Forelimb muscle (tissue), 1 donor: Measurements from ENCODE around the gene RAB3GAP1. TPM values are rescaled to one million over a fixed set of nuclear protein-coding genes. Genes with fewer than 3 reads are reported as not detected.
"Not testable (repeated sequence)": the region's sequence is repeated elsewhere in the genome, so short reads cannot be mapped to it uniquely, and the experiment has no call there.

Experiments
- DNase-seq: peaks from one replicate; pipeline ENCODE4 v3.0.0-alpha.2; 2013; ENCODE audit warnings: low read depth
- polyA plus RNA-seq: library from polyadenylated mRNA; unstranded; fragments of 120-200 nt; gene quantifications from one replicate; pipeline ENCODE4 v1.2.1, GENCODE V29; 2013; ENCODE audit not compliant: insufficient read length

The RAB3GAP1 gene
- polyA plus RNA-seq: 34.3 TPM

GRCh38 chr2:135052042-135052876 lies at the start of gene RAB3GAP1:
Gene RAB3GAP1 (plus strand): TSS chr2:135052292. CDS start chr2:135052308, 16 bp downstream.
- DNase-seq: no peak

GRCh38 chr2:135002836-135003235 lies 49.3 kb upstream of the RAB3GAP1 start:
- no peak for DNase-seq

- peak; percentile 11 for DNase-seq
These were observed 47.9 kb upstream of the RAB3GAP1 start for GRCh38 chr2:135004005-135004746.

- DNase-seq: no peak
These were observed 46.3 kb upstream of the RAB3GAP1 start for GRCh38 chr2:135005753-135006152.

GRCh38 chr2:135009339-135009738 lies 42.8 kb upstream of the RAB3GAP1 start:
- no peak for DNase-seq

- no peak for DNase-seq
These were observed 41.7 kb upstream of the RAB3GAP1 start for GRCh38 chr2:135010200-135010942.

- DNase-seq: no peak
These were observed 40.5 kb upstream of the RAB3GAP1 start for GRCh38 chr2:135011633-135012032.

GRCh38 chr2:135021618-135022017 lies 30.5 kb upstream of the RAB3GAP1 start:
- DNase-seq: no peak

- no peak for DNase-seq
These were observed 28.9 kb upstream of the RAB3GAP1 start for GRCh38 chr2:135022952-135023880.

- no peak for DNase-seq
These were observed 28.1 kb upstream of the RAB3GAP1 start for GRCh38 chr2:135023886-135024485.

GRCh38 chr2:135029481-135030134 lies 22.5 kb upstream of the RAB3GAP1 start:
- no peak for DNase-seq

- DNase-seq: no peak
These were observed 21.3 kb upstream of the RAB3GAP1 start for GRCh38 chr2:135030826-135031225.

- DNase-seq: not testable (repeated sequence)
These were observed 18.9 kb upstream of the RAB3GAP1 start for GRCh38 chr2:135033216-135033615.

GRCh38 chr2:135037831-135038230 lies 14.3 kb upstream of the RAB3GAP1 start:
- no peak for DNase-seq

GRCh38 chr2:135043345-135043744 lies 8.7 kb upstream of the RAB3GAP1 start:
- DNase-seq: no peak

- DNase-seq: no peak
These were observed 4.8 kb upstream of the RAB3GAP1 start, which contains the start of gene MAP3K19 for GRCh38 chr2:135047300-135047699. Gene MAP3K19 (minus strand): TSS chr2:135047447. CDS start chr2:135024647, 22,800 bp downstream.

GRCh38 chr2:135048122-135048521 lies 4.0 kb upstream of the RAB3GAP1 start:
- DNase-seq: no peak

- no peak for DNase-seq
These were observed 2.0 kb upstream of the RAB3GAP1 start for GRCh38 chr2:135050132-135050531.

GRCh38 chr2:135050684-135051083 lies 1.4 kb upstream of the RAB3GAP1 start:
- DNase-seq: no peak

- no peak for DNase-seq
These were observed 944 bp downstream of the RAB3GAP1 start for GRCh38 chr2:135052997-135053474.
